ENCODE data around the gene SMIM1. TPM values are rescaled to one million over a fixed set of nuclear protein-coding genes. Genes with fewer than 3 reads are reported as not detected.
A peak's percentile ranks its signal among the peaks of the same experiment; 100 is the strongest.

SMIM1 gene
- total and polyA plus RNA-seq, 3 experiments from 2014 or later = 0.80 to 1.6 (median 1.1) TPM

DNA sequence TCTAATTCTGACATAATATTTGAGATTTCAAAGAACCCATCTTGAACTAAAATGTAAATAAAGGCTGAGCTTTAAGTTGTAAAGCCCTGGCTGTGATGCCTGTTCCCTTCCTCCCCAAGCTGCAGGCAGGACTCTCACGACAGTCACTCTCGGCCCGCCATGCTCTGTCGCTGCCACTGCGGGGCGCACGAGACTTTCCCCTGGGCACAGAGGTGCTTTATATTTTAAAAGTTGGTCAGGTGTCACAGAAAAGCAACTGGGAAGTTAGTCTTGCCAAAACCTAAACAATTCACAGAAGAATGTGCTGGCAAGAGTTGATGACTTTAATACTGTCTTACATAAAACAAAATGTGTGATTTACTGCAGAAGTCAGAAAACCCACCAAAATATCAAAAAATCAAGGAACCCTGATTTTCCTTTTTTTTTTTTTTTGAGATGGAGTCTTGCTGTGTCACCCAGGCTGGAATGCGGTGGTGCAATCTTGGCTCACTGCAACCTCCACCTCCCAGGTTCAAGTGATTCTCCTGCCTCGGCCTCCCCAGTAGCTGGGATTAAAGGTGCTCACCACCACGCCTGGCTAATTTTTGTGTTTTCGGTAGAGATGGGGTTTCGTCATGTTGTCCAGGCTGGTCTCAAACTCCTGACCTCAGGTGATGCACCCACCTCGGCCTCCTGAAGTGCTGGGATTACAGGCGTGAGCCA, 13.1 kb downstream of the SMIM1 start:
- peak in 1 of 5 donors; percentile 24 for DNase-seq
- peaks cover 44% of the 10 kb centered on the region for H3K36me3 ChIP-seq (ENCODE audit: insufficient read depth, low read length)

GRCh38 chr1:3786468-3787348, 14.2 kb downstream of the SMIM1 start:
- Histone ChIP-seq H3K36me3 (ENCODE audit: insufficient read depth, low read length) (peaks cover 40% of the 10 kb centered on the region), H3K4me1 (ENCODE audit: insufficient read depth, low read length) (peaks cover 13% of the 10 kb centered on the region), H3K27ac (ENCODE audit: low read depth, low read length) (no peak overlapping the region), H3K4me3 (ENCODE audit: low read length) (no peak overlapping the region), H3K27me3 (ENCODE audit: insufficient read depth, low read length, poor library complexity, severe bottlenecking) (no peaks in the 10 kb centered on the region), H3K9me3 (ENCODE audit: low read length) (no peaks in the 10 kb centered on the region)
- Mint-ChIP-seq H3K4me3 (peak overlapping the region in 3 of 7 donors; percentile 19 to 51 (median 37)), H3K36me3 (peaks cover 0 to 71% (median 7%) of the 10 kb centered on the region in 3 donors), H3K9me3 (no peaks in the 10 kb centered on the region), H3K27me3 (no peaks in the 10 kb centered on the region), H3K27ac (peak overlapping the region in 6 of 8 donors; percentile 91 to 98 (median 97)), H3K4me1 (peaks cover 6 to 34% (median 16%) of the 10 kb centered on the region in 3 donors)
- POLR2A ChIA-PET = no interaction called here
- DNase-seq = peak in 1 of 5 donors; percentile 36
- CTCF ChIA-PET = interaction anchor here (0.9 kb wide), 1 partner anchor 11 kb away, joined by 5 read pairs; no protein-coding TSS in a partner anchor

More for the DNA sequence above, 13.1 kb downstream of the SMIM1 start:
- Histone ChIP-seq H3K9me3 (ENCODE audit: low read length) (no peaks in the 10 kb centered on the region), H3K4me1 (ENCODE audit: insufficient read depth, low read length) (peaks cover 13% of the 10 kb centered on the region), H3K27ac (ENCODE audit: low read depth, low read length) (no peak overlapping the region), H3K27me3 (ENCODE audit: insufficient read depth, low read length, poor library complexity, severe bottlenecking) (no peaks in the 10 kb centered on the region), H3K4me3 (ENCODE audit: low read length) (no peak overlapping the region)
- POLR2A ChIA-PET = interaction anchor here (0.7 kb wide), 1 partner anchor 8 kb away, joined by 3 read pairs; no protein-coding TSS in a partner anchor
- CTCF ChIA-PET = interaction anchor here (1.2 kb wide), 2 partner anchors 9 to 10 kb away, joined by 3 read pairs; no protein-coding TSS in a partner anchor
- H3K27me3 Mint-ChIP-seq = no peaks in the 10 kb centered on the region
- no peaks in the 10 kb centered on the region for H3K9me3 Mint-ChIP-seq
- H3K36me3 Mint-ChIP-seq = peaks cover 0 to 82% (median 7%) of the 10 kb centered on the region in 3 donors
- peak overlapping the region in 1 of 8 donors; percentile 86 for H3K27ac Mint-ChIP-seq
- no peak overlapping the region for H3K4me3 Mint-ChIP-seq
- peaks cover 6 to 30% (median 16%) of the 10 kb centered on the region in 3 donors for H3K4me1 Mint-ChIP-seq

- H3K36me3 ChIP-seq (ENCODE audit: insufficient read depth, low read length) = peaks cover 39% of the 10 kb centered on the region
- H3K4me3 Mint-ChIP-seq = peak overlapping the region in 5 of 7 donors; percentile 16 to 83 (median 66)
- H3K27me3 Mint-ChIP-seq = no peaks in the 10 kb centered on the region
- CTCF ChIA-PET = interaction anchor here (0.9 kb wide), 1 partner anchor 12 kb away, joined by 5 read pairs; no protein-coding TSS in a partner anchor
- H3K9me3 ChIP-seq (ENCODE audit: low read length) = no peaks in the 10 kb centered on the region
- peak overlapping the region; percentile 27 to 98 (median 97) for H3K27ac Mint-ChIP-seq
- H3K27me3 ChIP-seq (ENCODE audit: insufficient read depth, low read length, poor library complexity, severe bottlenecking) = no peaks in the 10 kb centered on the region
- no peak overlapping the region for H3K27ac ChIP-seq (ENCODE audit: low read depth, low read length)
- H3K4me3 ChIP-seq (ENCODE audit: low read length) = no peak overlapping the region
- H3K4me1 ChIP-seq (ENCODE audit: insufficient read depth, low read length) = peaks cover 13% of the 10 kb centered on the region
- POLR2A ChIA-PET = no interaction called here
- peak in 3 of 5 donors; percentile 36 to 80 (median 37) for DNase-seq
- H3K9me3 Mint-ChIP-seq = no peaks in the 10 kb centered on the region
- H3K4me1 Mint-ChIP-seq = peaks cover 9 to 40% (median 16%) of the 10 kb centered on the region in 3 donors
- H3K36me3 Mint-ChIP-seq = peaks cover 0 to 70% (median 7%) of the 10 kb centered on the region in 3 donors
These were observed 14.8 kb downstream of the SMIM1 start for GRCh38 chr1:3787349-3787715.

- H3K27me3 ChIP-seq (ENCODE audit: insufficient read depth, low read length, poor library complexity, severe bottlenecking) = no peaks in the 10 kb centered on the region
- H3K4me3 ChIP-seq (ENCODE audit: low read length) = no peak overlapping the region
- no peaks in the 10 kb centered on the region for H3K9me3 ChIP-seq (ENCODE audit: low read length)
- peaks cover 13 to 46% (median 21%) of the 10 kb centered on the region in 3 donors for H3K4me1 Mint-ChIP-seq
- peaks cover 13% of the 10 kb centered on the region for H3K4me1 ChIP-seq (ENCODE audit: insufficient read depth, low read length)
- H3K36me3 ChIP-seq (ENCODE audit: insufficient read depth, low read length) = peaks cover 39% of the 10 kb centered on the region
- H3K4me3 Mint-ChIP-seq = peak overlapping the region in 5 of 7 donors; percentile 62 to 83 (median 71)
- H3K9me3 Mint-ChIP-seq = no peaks in the 10 kb centered on the region
- H3K27me3 Mint-ChIP-seq = no peaks in the 10 kb centered on the region
- DNase-seq = peak in 3 of 5 donors; percentile 8 to 41 (median 17)
- CTCF ChIA-PET = interaction anchor here (0.9 kb wide), 1 partner anchor 12 kb away, joined by 5 read pairs; no protein-coding TSS in a partner anchor
- H3K27ac ChIP-seq (ENCODE audit: low read depth, low read length) = peak overlapping the region; percentile 18
- peak overlapping the region; percentile 27 to 98 (median 97) for H3K27ac Mint-ChIP-seq
- POLR2A ChIA-PET = no interaction called here
- H3K36me3 Mint-ChIP-seq = peaks cover 0 to 68% (median 7%) of the 10 kb centered on the region in 3 donors
These were observed 15.4 kb downstream of the SMIM1 start for GRCh38 chr1:3787745-3788605.

GRCh38 chr1:3788756-3789420, 16.3 kb downstream of the SMIM1 start:
- Histone ChIP-seq H3K4me1 (ENCODE audit: insufficient read depth, low read length) (peaks cover 22% of the 10 kb centered on the region), H3K4me3 (ENCODE audit: low read length) (no peak overlapping the region), H3K27ac (ENCODE audit: low read depth, low read length) (no peak overlapping the region), H3K9me3 (ENCODE audit: low read length) (no peaks in the 10 kb centered on the region), H3K27me3 (ENCODE audit: insufficient read depth, low read length, poor library complexity, severe bottlenecking) (no peaks in the 10 kb centered on the region), H3K36me3 (ENCODE audit: insufficient read depth, low read length) (peaks cover 36% of the 10 kb centered on the region)
- H3K36me3 Mint-ChIP-seq = peaks cover 0 to 68% (median 7%) of the 10 kb centered on the region in 3 donors
- DNase-seq = peak in 1 of 5 donors; percentile 43
- no peaks in the 10 kb centered on the region for H3K9me3 Mint-ChIP-seq
- H3K27me3 Mint-ChIP-seq = no peaks in the 10 kb centered on the region
- ChIA-PET CTCF (interaction anchor here (1.1 kb wide), 1 partner anchor 13 kb away, joined by 3 read pairs; no protein-coding TSS in a partner anchor), POLR2A (no interaction called here)
- H3K4me3 Mint-ChIP-seq = peak overlapping the region in 1 of 7 donors; percentile 74
- H3K4me1 Mint-ChIP-seq = peaks cover 19 to 56% (median 30%) of the 10 kb centered on the region in 3 donors
- peak overlapping the region in 7 of 8 donors; percentile 24 to 98 (median 95) for H3K27ac Mint-ChIP-seq

DNA sequence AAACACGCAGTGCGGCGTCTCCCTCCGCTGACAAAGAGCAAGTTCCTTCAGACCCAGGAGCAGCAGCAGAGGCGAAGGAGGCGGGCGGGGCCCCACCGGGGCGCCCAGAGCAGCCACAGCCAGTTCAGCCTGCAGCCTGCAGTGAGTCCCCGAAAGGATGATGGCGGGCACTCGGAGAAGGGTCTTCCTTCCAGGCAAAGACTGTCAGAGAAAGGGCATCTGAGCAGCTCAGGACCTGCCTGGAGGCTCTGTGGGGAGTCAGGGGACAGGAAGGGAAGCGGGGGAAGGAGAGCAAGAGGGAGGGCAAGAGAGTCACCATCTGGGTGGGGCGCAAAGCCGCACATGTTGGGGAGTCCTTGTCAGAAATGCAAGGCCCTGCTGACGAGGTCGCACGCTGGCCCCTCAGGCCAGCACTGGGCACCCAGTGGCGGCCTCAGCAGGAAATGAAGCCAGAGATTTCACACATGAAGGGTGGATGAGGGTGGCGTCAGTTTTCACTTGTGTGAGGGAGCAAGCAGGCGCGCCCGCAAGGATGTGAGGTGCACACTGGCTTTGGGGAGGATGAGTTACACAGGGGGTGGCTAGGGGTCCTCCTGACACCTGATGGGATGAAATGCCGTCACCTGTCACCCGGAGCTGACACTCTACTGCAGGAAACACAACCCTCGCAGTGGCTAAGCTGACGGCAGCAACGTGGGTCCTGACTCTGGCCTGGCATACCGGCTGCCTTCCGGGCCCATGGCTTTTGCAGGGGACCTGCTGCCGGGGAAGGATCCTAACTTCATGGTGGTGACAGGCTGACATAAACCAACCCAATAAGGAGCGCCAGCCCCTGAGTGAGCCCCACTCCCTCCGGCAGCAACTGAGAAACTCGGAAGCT, 17.1 kb downstream of the SMIM1 start:
- Histone ChIP-seq H3K36me3 (ENCODE audit: insufficient read depth, low read length) (peaks cover 31% of the 10 kb centered on the region), H3K9me3 (ENCODE audit: low read length) (no peaks in the 10 kb centered on the region), H3K4me3 (ENCODE audit: low read length) (no peak overlapping the region), H3K27ac (ENCODE audit: low read depth, low read length) (no peak overlapping the region), H3K4me1 (ENCODE audit: insufficient read depth, low read length) (peaks cover 30% of the 10 kb centered on the region), H3K27me3 (ENCODE audit: insufficient read depth, low read length, poor library complexity, severe bottlenecking) (no peaks in the 10 kb centered on the region)
- H3K27me3 Mint-ChIP-seq = no peaks in the 10 kb centered on the region
- no peak overlapping the region for H3K4me3 Mint-ChIP-seq
- peaks cover 0 to 60% (median 7%) of the 10 kb centered on the region in 3 donors for H3K36me3 Mint-ChIP-seq
- POLR2A ChIA-PET = no interaction called here
- peaks cover 24 to 63% (median 38%) of the 10 kb centered on the region in 3 donors for H3K4me1 Mint-ChIP-seq
- H3K27ac Mint-ChIP-seq = peak overlapping the region in 3 of 8 donors; percentile 27 to 76 (median 72)
- CTCF ChIA-PET = interaction anchor here (1.1 kb wide), 1 partner anchor 14 kb away, joined by 3 read pairs; no protein-coding TSS in a partner anchor
- DNase-seq = peak in 1 of 5 donors; percentile 35
- no peaks in the 10 kb centered on the region for H3K9me3 Mint-ChIP-seq
